Osteocyte (in vitro differentiated cells): ENCODE measurements around the gene IMPDH2. TPM values are rescaled to one million over a fixed set of nuclear protein-coding genes. Genes with fewer than 3 reads are reported as not detected.

Experiments used
- DNase-seq: peaks from one replicate; pipeline ENCODE4 v3.0.0; 2021; ENCODE audit warnings: mixed read lengths; ENCODE audit not compliant: unreplicated experiment; ENCODE audit errors: extremely low spot score
- H3K27ac Mint-ChIP-seq: one replicate; pipeline ENCODE4 v1.8.0; 2021; ENCODE audit warnings: mild to moderate bottlenecking, mixed read lengths; ENCODE audit not compliant: unreplicated experiment
- H3K27me3 Mint-ChIP-seq: one replicate; pipeline ENCODE4 v1.8.0; 2021; ENCODE audit warnings: mixed read lengths; ENCODE audit not compliant: unreplicated experiment
- H3K36me3 Mint-ChIP-seq: one replicate; pipeline ENCODE4 v1.8.0; 2021; ENCODE audit warnings: mixed read lengths; ENCODE audit not compliant: unreplicated experiment
- H3K4me1 Mint-ChIP-seq: one replicate; pipeline ENCODE4 v1.8.0; 2021; ENCODE audit warnings: mixed read lengths; ENCODE audit not compliant: unreplicated experiment
- H3K4me3 Mint-ChIP-seq: one replicate; pipeline ENCODE4 v1.8.0; 2021; ENCODE audit warnings: mild to moderate bottlenecking, moderate library complexity, mixed read lengths; ENCODE audit not compliant: unreplicated experiment
- H3K9me3 Mint-ChIP-seq: one replicate; pipeline ENCODE4 v1.8.0; 2021; ENCODE audit warnings: mixed read lengths; ENCODE audit not compliant: unreplicated experiment
- total RNA-seq: library from RNA; stranded (reverse); gene quantifications from 2 replicates; pipeline ENCODE4 v1.2.1, GENCODE V29; 2021
- TF ChIP-seq, protein P1 (sequence below): fragments of 200-600 bp; sonication (generic); IDR thresholded peaks from 2 replicates; pipeline ENCODE4 v1.5.0; 2021; ENCODE audit warnings: antibody characterized with exemption, mild to moderate bottlenecking, moderate library complexity

IMPDH2 gene
- total RNA-seq, 1 donor from 2014 or later = 202 TPM

DNA sequence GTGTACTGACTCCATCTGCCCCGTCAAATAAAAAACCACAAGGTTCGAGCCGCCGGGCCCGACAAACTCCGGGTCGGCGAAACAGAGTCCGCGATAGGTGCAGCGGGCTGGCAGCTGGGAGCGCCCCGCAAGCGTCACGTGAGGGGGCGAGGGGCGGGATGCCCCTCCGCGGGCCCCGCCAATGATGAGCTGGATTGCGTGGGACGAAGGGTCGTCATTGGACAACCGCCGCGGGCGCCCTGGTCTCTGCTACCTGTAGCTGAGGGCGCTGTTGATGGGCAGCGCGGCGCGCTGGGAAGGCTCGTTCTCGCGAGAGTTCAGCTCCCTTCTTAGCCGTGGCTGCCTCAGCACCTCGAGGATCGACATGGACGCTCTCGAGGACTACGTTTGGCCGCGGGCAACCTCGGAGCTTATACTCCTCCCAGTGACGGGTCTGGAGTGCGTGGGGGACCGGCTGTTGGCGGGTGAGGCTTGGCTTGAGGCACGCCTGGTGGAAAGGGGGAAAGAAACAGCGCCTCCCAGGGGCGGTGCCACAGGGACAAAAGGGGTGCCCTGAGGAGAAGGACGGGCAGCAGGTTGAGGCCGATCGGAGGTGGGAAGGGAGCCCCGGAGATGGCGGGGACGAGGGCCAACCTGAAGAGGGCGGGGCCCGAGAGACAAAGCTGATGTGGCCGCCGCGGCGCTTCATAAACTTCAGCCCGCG lies 22.0 kb downstream of the IMPDH2 start, which contains the start of gene WDR6:
TSS of gene WDR6 (plus strand) at position 324 of the 703 bp plus-strand sequence. CDS start at position 365, 41 bp downstream.
- Mint-ChIP-seq H3K4me1 (peaks cover 31% of the 10 kb centered on the region), H3K4me3 (peak within 1 kb of the TSS; percentile 100), H3K36me3 (peaks cover 3% of the 10 kb centered on the region), H3K9me3 (no peaks in the 10 kb centered on the region), H3K27ac (peak within 1 kb of the TSS; percentile 100), H3K27me3 (no peaks in the 10 kb centered on the region)
- peak; percentile 99 for DNase-seq
- TF ChIP-seq, protein P1, sequence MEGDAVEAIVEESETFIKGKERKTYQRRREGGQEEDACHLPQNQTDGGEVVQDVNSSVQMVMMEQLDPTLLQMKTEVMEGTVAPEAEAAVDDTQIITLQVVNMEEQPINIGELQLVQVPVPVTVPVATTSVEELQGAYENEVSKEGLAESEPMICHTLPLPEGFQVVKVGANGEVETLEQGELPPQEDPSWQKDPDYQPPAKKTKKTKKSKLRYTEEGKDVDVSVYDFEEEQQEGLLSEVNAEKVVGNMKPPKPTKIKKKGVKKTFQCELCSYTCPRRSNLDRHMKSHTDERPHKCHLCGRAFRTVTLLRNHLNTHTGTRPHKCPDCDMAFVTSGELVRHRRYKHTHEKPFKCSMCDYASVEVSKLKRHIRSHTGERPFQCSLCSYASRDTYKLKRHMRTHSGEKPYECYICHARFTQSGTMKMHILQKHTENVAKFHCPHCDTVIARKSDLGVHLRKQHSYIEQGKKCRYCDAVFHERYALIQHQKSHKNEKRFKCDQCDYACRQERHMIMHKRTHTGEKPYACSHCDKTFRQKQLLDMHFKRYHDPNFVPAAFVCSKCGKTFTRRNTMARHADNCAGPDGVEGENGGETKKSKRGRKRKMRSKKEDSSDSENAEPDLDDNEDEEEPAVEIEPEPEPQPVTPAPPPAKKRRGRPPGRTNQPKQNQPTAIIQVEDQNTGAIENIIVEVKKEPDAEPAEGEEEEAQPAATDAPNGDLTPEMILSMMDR = peak; percentile 54

DNA sequence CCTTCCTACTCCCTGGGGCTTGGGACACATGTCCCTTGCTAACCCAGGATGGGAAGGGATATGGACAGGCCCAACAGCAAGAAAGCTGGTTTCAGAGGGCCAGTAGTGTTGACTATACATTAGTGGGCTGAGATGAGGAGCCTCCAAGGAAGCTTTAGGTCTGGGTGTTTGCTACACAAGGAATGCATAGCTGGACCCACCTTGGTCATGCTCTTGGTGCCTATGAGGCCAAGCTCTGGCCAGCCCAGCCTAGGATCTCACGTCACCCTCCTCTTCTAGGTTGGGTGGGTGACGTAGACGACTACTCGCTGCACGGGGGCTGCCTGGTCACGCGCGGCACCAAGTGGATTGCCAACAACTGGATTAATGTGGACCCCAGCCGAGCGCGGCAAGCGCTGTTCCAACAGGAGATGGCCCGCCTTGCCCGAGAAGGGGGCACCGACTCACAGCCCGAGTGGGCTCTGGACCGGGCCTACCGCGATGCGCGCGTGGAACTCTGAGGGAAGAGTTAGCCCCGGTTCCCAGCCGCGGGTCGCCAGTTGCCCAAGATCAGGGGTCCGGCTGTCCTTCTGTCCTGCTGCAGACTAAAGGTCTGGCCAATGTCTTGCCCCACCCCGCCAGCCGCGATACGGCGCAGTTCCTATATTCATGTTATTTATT lies 22.7 kb downstream of the IMPDH2 start:
- H3K27me3 Mint-ChIP-seq = no peaks in the 10 kb centered on the region
- no peak for DNase-seq
- H3K36me3 Mint-ChIP-seq = no peaks in the 10 kb centered on the region
- TF ChIP-seq, protein P1 = no peak
- peak overlapping the region; percentile 100 for H3K27ac Mint-ChIP-seq
- H3K4me3 Mint-ChIP-seq = peak overlapping the region; percentile 100
- H3K4me1 Mint-ChIP-seq = peaks cover 31% of the 10 kb centered on the region
- no peaks in the 10 kb centered on the region for H3K9me3 Mint-ChIP-seq

DNA sequence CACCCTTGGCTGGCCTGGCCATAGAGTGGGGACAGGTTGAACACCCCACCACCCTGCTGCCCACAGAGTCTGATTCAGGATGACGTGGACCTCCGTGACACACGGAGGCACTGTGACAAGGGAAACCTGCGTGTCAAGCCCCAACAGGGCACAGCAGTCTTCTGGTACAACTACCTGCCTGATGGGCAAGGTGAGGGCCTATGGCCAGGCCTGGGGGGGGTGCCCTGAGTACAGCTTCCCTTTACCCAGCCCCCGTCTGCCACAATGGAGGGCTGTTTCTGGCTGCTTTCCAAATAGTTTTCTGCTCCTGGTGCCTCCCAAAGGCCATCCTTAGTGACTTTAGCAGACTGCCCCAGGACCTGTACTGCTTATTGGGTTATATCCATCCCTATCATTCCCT lies 23.2 kb downstream of the IMPDH2 start:
- Mint-ChIP-seq H3K4me1 (peaks cover 31% of the 10 kb centered on the region), H3K9me3 (no peaks in the 10 kb centered on the region), H3K27ac (peak overlapping the region; percentile 100), H3K36me3 (peaks cover 1% of the 10 kb centered on the region), H3K27me3 (no peaks in the 10 kb centered on the region), H3K4me3 (peak overlapping the region; percentile 100)
- TF ChIP-seq, protein P1 = no peak
- DNase-seq = no peak

DNA sequence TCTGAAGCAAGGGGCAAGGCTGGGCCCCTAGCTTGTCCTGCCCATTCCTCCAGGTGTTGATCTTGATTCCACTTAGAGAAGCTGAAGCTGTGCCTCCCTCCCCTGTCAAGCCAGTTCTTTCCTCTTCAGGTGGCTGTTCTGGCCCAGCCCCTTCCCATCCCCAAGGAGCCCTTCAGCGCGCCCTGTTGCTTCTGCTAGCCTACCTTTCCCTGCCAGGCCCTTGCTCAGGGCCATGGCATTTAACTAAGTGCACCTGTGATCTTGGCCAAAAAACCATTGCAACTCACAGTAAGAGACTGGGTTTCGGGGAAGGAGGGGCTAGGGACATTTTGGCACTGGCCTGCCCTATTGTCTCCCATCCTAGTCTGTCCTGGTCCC lies 23.9 kb downstream of the IMPDH2 start:
- DNase-seq = no peak
- Mint-ChIP-seq H3K4me3 (no peak overlapping the region), H3K4me1 (peaks cover 31% of the 10 kb centered on the region), H3K27ac (no peak overlapping the region), H3K9me3 (no peaks in the 10 kb centered on the region), H3K36me3 (peaks cover 2% of the 10 kb centered on the region), H3K27me3 (no peaks in the 10 kb centered on the region)
- TF ChIP-seq, protein P1 = no peak
